ENCODE measurements around the gene GMEB2. TPM values are rescaled to one million over a fixed set of nuclear protein-coding genes. Genes with fewer than 3 reads are reported as not detected.

Gene GMEB2
- polyA plus RNA-seq, 1 donor = 6.8 TPM

DNA sequence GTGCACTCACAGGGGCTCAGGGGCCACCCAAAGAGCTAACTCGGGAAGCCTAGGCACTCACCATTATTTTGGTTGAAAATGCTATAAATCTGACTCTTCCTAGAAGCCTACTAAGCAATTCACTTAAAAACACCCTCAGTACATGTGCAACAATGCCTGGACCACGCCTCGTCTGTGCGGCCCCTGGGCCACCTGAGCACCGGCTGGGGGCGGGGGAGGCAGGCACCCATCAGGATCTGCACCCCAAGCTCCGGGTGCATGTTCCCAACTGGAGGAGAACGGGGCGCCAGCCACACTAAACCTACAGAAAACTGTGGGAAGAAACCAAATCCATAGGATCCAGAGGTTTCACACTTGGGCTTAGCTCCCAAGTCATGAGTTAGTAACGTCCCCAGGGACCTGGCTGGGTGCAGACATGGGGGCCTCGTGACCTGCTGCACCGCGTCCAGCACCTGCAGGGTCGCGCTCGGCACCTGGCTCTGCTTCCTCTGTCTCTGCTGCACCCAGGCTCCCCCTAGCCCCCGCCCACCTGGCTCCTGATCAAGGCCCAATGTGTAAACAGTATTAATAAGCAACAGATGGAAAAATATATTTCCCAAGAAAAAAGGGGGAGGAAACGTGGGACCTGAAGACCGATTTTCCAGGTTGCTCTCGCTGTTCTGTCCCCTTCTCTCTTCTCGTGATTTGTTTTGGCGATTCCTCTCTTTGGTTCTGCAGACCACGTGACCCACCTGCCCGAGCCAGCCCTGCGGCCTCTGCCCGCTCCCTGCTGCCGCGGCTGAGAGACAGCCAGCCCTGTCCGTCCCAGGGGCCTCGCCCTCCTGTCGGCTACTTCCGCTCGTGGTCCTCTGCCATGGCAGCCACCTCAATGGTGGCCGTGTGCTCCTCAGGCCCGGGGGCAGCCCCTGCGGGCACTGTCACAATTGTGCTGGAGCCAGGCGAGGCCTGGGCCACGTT is 37.4 kb downstream of the GMEB2 start:
- DNase-seq (ENCODE audit: low read depth) = no peak

DNA sequence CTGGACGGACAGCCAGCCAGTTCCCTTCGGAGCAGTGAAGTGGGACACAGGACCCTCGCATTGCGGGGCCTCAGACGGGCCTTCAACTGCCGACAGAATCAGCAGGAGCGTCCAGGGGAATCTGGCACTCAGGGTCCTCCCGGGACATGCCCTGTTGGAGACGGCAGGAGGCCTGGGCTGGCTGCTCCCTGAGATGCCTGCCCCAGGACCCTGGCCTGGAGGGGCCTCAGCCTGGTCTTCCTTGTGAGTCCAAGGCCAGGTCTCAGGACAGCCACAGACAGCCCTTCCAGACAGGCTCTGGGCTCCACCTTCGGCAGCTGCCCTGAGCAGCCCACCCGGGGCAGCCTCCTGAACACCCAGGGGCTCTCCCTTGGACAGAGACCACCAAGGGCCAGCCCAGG is 38.3 kb downstream of the GMEB2 start:
- no peak for DNase-seq (ENCODE audit: low read depth)

DNA sequence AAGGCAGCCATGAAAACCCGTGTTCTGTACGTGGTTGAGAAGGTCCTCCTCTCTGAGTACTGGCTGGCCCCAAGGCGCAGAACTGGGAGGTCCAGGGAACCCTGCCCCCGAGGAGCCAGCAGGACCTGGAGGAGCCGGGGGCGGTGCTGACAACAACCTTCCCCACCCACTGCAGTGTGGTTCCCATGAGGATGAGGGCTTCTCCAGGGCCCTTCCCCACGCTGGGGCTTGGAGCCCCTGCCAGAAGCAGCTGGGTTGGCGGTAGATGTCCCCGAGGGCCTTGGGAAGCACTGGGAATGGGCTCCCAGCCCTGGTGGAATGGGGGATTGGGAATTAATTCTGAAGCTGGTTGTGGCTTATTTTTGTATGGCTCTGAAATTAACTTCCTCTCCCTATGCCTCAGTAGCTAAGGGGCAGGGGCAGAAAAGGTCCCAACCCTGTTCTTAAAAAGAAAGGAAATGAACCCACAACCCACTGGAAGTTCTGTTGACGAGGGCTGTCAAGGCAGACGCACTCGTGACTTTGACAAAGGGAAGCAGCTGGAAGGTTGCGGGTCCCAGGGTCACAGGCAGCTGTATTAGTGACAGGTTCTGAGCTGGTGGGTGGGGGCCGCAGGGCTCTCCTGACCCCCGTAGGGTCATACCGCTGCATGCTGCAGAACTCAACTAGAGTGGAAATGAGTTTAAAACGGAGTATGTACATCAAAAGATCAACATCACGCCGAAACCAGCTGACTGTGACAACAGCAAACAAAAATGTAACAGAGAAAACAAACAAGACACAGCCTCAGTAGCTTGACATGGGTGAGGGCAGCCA is 38.9 kb downstream of the GMEB2 start:
- no peak for DNase-seq (ENCODE audit: low read depth)

DNA sequence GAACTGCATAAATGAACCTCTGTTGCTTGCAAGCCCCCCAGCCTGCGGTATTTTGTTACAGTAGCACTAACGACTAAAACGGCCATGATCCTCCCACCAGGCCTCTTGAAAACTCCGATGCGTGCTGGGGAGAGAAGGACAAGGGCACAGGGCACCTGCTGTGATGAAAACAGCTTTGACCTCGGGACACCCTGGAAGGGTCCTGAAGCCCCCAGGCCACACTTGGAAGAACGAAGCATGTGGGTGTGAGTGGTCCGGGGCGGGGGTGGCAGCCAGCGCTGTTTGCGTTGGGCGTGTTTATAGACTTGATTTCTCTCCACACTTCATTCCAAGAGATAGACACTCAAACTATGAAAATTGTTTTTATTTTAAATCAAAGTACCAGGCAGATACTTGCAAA is 39.6 kb downstream of the GMEB2 start:
- DNase-seq (ENCODE audit: low read depth) = no peak

DNA sequence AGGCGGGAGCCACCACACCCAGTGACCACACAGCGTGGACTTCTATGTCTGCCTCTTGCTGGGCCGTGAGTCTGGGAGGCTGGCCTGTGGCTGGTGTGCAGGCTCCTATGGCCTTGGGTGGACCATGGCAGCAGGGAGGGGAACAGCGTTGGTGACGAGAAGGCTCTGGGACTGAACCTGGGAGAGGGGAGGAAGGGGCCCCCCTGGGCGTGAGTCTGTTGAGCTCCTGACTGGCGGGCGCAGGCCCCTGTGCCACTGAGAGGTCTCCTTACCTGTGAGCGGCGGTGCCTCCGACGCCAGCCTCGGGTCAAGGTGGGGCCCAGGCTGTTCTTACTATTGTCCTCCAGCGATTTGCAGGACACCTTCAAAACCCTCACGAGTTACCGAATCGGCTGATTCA is 40.1 kb downstream of the GMEB2 start:
- DNase-seq (ENCODE audit: low read depth) = no peak

DNA sequence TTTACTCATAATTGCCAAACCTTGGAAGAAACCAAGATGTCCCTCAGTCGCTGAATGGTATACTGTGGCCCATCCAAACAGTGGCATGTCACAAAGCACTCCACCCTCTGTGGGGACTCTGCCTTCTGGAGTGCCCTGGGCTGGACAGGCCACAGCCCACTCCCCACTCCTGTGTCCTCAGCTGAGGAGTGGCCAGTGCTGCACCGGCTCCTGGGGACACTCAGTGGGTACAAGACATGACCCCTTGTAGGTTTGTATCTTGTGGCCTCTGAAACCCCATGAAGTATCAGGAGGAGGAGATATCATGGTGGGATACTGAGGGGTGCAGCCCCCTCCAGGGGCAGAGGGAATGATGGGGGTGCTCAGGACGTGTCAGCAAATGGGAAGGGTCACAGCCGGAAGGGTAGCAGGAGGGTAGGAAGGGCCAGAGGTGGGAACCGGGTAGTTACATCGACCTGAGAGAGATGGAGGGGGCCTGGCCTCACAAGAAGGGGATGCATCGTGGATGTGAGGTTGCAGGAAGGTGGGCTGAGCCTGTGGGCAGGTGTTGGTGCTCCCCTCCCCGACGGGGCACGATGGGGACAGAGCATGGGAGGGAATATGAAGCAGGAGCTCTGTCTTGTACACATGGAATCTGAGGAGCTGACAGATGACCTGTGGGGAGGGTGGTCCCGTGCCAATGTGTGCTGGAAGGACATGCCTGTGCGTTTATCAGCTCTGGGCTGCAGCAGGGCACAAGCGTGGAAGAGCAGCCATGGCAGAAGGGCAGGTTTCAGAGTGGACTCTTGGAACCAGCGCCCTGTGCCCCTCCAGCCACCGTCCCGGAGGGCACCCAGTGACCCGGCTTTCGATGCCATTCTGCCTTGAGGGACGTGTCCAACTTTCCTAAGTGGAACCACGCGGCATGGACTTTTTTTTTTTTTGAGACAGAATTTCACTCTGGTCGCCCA is 41.0 kb downstream of the GMEB2 start:
- DNase-seq (ENCODE audit: low read depth) = no peak

DNA sequence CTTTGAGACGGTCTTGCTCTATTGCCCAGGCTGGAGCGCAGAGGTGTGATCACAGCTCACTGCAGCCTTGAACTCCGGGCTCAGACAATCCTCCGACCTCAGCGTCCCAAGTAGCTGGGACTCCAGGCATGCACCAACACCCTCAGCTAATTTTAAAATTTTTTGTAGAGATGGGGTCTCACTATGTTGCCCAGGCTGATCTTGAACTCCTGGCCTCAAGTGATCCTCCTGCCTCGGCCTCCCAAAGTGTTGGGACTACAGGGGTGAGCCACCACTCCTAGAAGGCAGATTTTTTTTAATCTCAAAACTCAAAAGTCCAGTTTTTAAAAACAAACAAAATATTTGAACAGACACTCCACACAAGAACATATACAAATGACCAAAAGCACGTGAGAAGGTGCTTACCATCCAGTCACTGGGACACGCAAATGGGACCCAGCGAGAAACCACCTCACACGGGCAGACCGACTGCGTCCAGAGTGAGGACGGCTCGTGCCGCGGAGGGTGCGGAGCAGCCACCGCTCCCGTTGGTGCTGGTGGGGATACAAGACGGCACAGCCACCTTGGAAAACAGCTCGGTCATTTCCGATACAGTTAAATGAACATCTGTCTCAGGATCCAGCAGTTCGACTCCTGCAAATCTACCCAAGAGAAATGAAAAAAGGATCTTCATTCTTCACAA is 44.4 kb downstream of the GMEB2 start:
- no peak for DNase-seq (ENCODE audit: low read depth)

DNA sequence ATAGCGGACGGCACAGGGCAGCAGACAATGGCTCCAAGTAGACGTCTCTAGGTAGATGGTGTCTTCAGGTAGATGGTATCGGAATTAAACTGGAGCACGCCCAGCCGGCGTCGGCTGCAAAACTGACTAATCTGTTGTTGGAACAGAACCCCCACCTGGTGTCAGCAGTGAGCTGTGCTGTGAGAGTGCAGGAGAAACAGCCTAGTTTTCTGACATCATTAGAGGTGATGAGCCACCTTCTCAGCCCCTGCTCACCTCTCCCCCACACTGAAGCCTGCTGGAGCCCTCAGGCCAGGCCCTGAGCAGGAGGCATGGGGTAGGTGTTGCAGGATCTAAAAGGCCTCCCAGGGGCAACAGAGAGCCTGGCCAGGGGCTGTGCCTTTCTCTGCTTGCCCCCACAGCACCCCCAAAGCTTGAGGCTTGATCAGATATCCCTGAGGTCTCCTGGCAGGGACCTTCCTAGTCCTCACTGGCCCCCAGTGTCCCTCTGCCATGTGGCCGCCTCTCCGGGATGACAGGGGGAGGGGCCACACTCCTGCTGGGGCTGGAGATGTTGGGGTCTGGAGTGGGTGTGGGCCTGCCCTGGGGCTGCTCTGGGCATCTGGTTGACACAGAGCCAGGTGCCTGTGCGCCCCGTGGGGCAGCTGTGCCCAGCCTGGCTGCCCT is 46.0 kb downstream of the GMEB2 start:
- DNase-seq (ENCODE audit: low read depth) = no peak

DNA sequence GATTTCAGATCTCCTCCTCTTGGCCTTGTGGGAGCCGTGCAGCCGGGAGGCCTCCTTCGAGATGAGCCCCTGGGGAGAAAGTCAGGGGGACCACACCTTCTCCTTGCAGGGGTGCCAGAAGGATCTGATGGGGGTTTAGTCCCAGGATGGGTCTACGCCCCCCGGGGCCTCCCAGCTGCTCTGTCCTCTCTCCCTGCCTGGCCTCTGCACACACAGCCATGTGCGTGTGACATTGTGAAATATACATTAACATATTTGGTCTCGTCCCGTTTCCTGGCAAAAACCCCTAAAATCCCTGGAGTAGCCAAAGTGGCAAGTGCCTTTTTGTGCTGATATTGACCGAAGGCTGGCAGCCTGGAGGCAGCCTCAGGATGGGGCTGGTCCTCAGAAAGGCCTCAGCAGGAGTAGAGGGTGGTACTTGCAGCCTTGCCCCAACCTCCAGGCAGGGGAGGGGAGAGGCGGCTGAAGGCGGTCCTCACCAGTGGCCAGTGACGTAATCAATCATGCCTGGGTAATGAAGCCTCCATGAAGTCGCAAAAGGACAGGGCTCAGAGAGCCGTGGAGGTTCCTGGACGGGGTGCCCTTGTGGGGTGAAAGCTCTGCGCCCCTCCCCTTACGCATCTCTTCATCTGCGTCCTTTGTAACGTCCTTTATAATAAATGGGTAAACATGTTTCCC is 47.7 kb downstream of the GMEB2 start:
- DNase-seq (ENCODE audit: low read depth) = no peak

DNA sequence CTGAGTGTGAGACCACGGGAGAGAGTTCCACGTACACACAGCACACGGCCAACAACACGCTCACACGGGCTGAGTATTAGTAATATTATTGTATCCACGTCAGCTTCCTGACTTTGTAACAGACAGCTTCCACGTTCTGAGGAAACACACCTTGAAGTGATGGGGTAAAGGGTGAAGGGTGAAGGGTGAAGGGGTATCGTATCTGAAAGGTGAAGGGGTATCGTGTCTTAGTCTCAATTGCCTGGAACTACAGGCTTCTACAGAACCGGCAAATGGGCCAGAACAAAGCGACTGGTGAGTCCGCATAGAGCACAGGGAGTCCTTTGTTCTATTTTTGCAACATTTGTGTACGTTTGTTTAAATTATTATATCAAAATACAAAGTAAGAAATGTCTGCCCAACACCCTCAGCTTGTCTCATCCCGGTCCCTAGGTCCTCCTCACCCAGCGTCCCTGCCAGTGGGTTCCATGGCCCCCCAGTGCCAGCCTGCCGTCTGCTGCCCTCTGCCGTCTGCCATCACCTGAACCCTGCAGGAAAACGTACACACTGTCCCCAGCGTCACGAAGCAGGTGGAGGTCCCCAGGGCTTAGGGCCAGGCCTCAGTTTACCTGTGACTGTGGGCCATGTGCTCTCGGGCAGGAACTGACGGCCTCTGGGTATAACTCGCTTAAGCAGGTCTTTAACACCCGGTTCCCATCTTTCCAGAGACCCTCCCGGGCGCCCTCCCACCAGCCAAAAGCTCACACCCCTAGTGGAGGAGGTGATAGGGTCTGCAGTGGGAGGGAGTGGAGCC is 48.5 kb downstream of the GMEB2 start:
- DNase-seq (ENCODE audit: low read depth) = no peak

DNA sequence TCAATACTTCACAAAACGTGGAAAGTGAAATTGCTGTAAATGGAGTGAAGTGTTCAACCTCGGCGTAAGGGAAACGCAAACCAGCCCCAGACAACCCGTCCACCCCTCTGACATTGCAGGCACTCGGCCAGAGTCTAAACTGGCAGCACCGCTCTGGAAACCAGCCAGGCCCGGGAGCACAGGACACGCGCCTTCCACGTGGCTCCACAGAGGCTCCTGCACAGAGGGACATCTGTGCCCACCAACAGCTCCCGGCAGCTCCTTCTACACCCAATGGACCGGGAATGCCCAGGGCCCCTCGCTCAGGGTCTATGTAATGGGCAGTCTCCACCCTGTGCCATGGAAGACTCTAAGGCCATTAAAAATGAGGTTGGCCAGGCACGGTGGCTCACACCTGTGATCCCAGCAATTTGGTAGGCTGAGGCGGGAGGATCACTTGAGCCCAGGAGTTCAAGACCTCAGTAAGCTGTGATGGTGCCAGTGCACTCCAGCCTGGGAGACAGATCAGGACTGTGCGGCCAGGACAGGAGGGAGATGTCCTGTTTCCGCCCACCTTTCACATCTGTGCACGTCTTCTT is 49.5 kb downstream of the GMEB2 start:
- no peak for DNase-seq (ENCODE audit: low read depth)

DNA sequence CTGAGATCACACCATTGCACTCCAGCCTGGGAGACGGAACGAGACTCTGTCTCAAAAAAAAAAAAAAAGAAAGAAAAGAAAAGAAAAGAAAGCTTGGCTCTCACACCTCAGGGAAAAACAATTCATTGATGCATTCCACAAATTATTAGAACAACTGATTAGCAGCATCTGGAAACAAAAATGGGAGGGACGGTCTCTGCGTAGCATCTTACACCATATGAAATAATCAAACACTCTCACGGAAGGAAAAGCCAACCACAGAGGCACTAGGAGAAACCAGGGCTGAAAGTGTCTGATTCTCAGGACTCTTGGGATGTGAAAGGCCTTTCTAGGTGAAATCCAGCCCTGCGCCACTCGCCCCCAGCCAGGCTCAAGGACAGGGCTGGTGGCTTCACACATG is 50.6 kb downstream of the GMEB2 start:
- no peak for DNase-seq (ENCODE audit: low read depth)

DNA sequence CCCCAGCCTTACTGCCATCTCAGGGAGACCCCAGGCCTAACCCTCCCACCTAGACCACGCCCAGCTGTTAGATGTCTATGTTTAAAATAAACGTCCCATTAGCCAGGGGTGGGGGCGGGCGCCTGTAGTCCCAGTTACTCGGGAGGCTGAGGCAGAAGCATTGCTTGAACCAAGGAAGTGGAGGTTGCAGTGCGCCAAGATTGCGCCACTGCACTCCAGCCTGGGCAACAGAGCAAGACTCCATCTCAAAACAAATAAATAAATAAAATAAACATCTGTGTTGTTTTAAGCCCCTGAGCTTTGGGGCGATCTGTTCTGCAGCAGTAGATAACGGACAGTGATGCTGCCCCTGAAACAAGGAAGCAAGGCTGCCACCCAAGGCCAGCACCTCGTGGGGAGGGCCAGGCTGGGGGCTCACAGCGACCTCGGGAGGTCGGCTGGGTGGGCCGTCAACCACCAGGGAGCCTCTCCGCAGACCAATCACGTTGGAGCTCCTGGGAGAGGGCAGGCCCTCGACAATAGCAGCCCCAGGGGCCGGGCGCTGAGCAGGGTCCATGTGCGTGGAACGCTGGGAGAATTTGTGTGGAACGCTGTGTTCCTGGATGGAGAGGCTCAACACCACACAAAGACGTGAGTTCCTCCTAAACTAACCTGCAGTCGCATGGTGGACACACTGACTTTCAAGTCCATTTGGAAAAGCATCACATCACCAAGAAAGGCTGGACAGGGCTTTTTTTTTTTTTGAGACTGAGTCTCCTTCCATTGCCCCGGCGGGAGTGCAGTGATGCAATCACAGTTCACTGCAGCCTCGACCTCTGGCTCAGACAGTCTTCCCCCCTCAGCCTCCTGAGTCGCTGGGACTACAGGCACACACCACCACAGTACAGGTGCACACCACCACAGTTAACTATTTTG is 51.8 kb downstream of the GMEB2 start:
- DNase-seq (ENCODE audit: low read depth) = no peak

DNA sequence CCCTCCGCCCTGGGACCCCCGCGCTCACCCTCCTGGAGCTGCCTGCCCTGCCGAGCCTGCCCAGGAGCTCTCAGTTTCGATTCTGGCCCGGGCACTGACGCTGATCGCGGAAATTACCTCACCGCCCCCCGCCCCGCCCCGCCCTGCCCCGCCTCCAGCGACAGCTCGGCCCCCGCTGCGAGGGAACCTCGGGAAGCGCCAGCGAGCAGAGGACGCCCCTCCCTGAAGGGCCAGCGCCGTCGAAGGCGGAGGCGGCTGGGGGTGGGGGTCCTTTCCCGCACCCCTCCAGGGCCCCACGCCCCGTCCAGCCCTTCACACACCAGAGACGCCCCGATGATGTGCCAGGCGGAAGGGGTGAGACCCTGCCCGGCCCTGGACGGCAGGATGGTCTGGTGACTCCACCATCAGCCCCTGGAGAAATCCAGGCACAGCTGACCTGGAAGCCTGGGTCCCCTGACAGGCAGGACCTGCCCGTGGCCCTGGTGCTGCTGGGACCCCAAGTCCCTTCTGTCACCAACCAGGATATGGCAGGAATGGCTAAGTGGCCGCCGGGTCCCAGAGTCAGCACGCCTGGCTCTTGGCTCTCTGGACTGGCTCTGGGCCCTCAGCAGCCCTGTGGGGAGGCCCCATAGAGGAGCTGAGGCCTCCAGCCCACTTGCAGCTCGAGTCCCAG is 52.6 kb downstream of the GMEB2 start, which contains the start of gene HELZ2:
HELZ2 (minus strand) TSS at position 84 of the 673 bp plus-strand sequence. CDS start 1,854 bp downstream, outside the sequence.
- no peak for DNase-seq (ENCODE audit: low read depth)

DNA sequence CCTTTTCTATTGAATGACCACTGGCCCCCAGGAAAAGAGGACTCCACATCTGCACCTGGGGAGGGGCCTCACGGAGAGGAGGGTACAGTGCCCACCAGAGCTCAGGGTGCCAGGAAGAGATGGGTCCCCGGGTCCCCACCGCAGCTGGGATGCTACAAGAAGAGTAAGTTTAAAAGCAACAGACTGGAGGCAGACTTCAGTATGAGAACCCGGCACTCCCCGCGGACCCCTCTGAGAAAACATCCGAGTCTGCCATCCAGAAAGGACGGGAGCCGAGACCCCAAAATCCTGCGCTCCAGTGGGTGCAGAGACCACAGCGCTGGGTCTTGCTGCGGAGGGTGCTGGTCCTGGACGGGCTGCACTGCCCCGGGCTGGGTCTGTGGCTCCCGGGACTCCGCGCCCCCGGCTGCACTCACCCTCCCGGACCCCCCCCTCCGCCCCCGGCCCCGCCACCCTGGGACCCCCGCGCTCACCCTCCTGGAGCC is 53.2 kb downstream of the GMEB2 start:
- no peak for DNase-seq (ENCODE audit: low read depth)

DNA sequence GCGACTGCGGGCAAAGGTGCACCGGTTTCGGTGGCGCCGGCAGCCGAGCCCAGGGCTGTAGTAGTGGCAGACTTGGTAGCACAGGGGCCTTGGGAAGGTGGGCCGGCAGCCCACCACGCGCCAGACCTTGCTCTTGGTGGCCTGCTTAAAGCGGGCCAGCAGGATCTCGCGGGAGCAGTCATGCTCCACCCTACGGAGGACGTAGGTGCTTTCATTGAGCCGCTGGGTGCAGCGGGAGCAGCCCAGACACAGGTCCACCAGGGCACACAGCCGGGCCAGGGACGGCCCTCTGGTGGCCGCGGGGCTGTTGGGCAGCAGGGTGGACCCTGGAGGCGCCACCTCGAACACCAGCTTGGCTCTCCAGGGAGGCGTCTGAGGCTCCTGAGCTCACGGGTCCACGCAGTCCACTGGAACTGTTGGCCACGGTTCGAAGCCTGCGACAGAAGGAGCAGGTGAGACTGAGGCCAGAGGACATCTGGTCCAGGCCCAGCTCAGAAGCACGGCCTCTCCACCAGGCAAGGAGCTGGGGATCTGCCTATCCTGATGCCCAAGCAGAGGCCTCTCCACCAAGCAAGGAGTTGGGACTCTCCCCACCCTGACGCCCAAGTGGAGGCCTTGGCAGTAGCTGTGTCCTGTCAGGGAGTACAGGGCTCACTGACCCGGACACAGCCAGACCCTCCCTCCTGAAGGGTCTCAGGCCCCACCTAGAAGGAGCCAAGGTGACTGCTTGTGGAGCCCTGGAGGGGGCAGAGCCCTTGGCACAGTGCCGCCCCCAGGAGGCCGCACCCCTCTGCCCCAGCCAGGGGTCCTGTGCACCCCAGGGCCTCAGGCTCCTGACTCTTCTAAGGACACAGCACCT is 53.9 kb downstream of the GMEB2 start:
- no peak for DNase-seq (ENCODE audit: low read depth)

Measured in forelimb muscle (tissue), 1 donor.